Breast epithelium (tissue), 4 donors: ENCODE measurements around the gene ADAMTS3. TPM values are rescaled to one million over a fixed set of nuclear protein-coding genes. Genes with fewer than 3 reads are reported as not detected.

Experiments used
- DNase-seq, 2 donors: peaks; one replicate each; pipeline ENCODE4 v3.0.0-alpha.2; 2019; ENCODE audit warnings: low spot score in 2 of 2
- H3K27ac ChIP-seq, 2 donors: fragments of 200-600 bp; sonication (generic) in 1 of 2; one replicate each; pipeline ENCODE4 v1.5.1; 2016 to 2019; ENCODE audit warnings: mild to moderate bottlenecking in 1 of 2
- H3K27me3 ChIP-seq, 2 donors: fragments of 200-600 bp; sonication (generic) in 1 of 2; one replicate each; pipeline versions ENCODE4 v1.5.1 to v1.6.0; 2017 to 2019; ENCODE audit warnings: control low read depth in 1 of 2, mild to moderate bottlenecking in 1 of 2
- H3K36me3 ChIP-seq: fragments of 200-600 bp; one replicate; pipeline ENCODE4 v1.5.1; 2019
- H3K4me1 ChIP-seq, 2 donors: fragments of 200-600 bp; sonication (generic); one replicate each; pipeline ENCODE4 v1.5.1; 2016 to 2019; ENCODE audit warnings: control low read depth in 1 of 2
- H3K4me3 ChIP-seq, 3 donors: fragments of 200-600 bp; sonication (generic); 1 replicate in 2 of 3; 2 replicates in 1 of 3; pipeline ENCODE4 v1.5.1; 2016 to 2019; ENCODE audit warnings: mild to moderate bottlenecking in 3 of 3, moderate library complexity in 2 of 3
- H3K9me3 ChIP-seq, 2 donors: fragments of 200-600 bp; sonication (generic) in 1 of 2; one replicate each; pipeline ENCODE4 v1.5.1; 2016 to 2019; ENCODE audit warnings: control low read depth in 1 of 2
- CTCF ChIP-seq, 3 donors: fragments of 450-650 bp; IDR thresholded peaks; one replicate each; pipeline ENCODE4 v1.5.1; 2016 to 2017; ENCODE audit warnings: antibody characterized with exemption in 3 of 3, mild to moderate bottlenecking in 3 of 3, moderate library complexity in 3 of 3
- POLR2A ChIP-seq: fragments of 450-650 bp; IDR thresholded peaks from one replicate; pipeline ENCODE4 v1.6.1; 2016; ENCODE audit warnings: antibody characterized with exemption, mild to moderate bottlenecking, moderate library complexity
- POLR2AphosphoS5 ChIP-seq, 3 donors: sonication (generic); formaldehyde crosslinking; IDR thresholded peaks; one replicate each; pipeline ENCODE4 v1.6.1; 2017; ENCODE audit warnings: antibody characterized with exemption in 3 of 3
- intact Hi-C: fragments of 100-400 bp; cut with DNase I; formaldehyde crosslinking; loops from one replicate; pipeline ENCODE4 v1.15.1; 2023; ENCODE audit warnings: low total_unique reads
- total RNA-seq, 3 donors: library from RNA; depleted of rRNA; stranded (reverse); fragments of >200 nt; gene quantifications; one replicate each; pipeline ENCODE4 v1.1.0, GENCODE V29; 2016

The ADAMTS3 gene
- total RNA-seq, 3 donors from 2014 or later = 1.9 to 5.6 (median 2.9) TPM

- intact Hi-C loops = loop anchor here (10.0 kb wide), 1 partner anchor 1111 kb away; no protein-coding TSS in a partner anchor
Measured at GRCh38 chr4:72394012-72394663, 174.9 kb downstream of the ADAMTS3 start.

GRCh38 chr4:72391281-72391680 is 177.7 kb downstream of the ADAMTS3 start:
- no peaks in the 10 kb centered on the region for H3K27me3 ChIP-seq
- no peaks in the 10 kb centered on the region for H3K36me3 ChIP-seq
- H3K4me3 ChIP-seq = no peak overlapping the region
- DNase-seq = no peak
- no peak overlapping the region for H3K27ac ChIP-seq
- intact Hi-C loops = loop anchor here (10.0 kb wide), 1 partner anchor 1114 kb away; no protein-coding TSS in a partner anchor
- H3K9me3 ChIP-seq = no peaks in the 10 kb centered on the region
- TF ChIP-seq POLR2A (no peak), POLR2AphosphoS5 (IDR thresholded peaks at IDR 0.05) (no peak), CTCF (IDR thresholded peaks at IDR 0.05) (no peak)
- H3K4me1 ChIP-seq = no peaks in the 10 kb centered on the region

More at GRCh38 chr4:72394012-72394663, 174.9 kb downstream of the ADAMTS3 start:
- no peak overlapping the region for H3K27ac ChIP-seq
- no peaks in the 10 kb centered on the region for H3K4me1 ChIP-seq
- no peak for DNase-seq
- no peak for TF ChIP-seq CTCF (IDR thresholded peaks at IDR 0.05)
- TF ChIP-seq POLR2A = no peak
- TF ChIP-seq POLR2AphosphoS5 (IDR thresholded peaks at IDR 0.05) = no peak
- no peaks in the 10 kb centered on the region for H3K27me3 ChIP-seq
- H3K4me3 ChIP-seq = no peak overlapping the region
- H3K9me3 ChIP-seq = no peaks in the 10 kb centered on the region
- no peaks in the 10 kb centered on the region for H3K36me3 ChIP-seq

GRCh38 chr4:72390409-72390808 is 178.6 kb downstream of the ADAMTS3 start:
- H3K36me3 ChIP-seq = no peaks in the 10 kb centered on the region
- no peaks in the 10 kb centered on the region for H3K27me3 ChIP-seq
- DNase-seq = no peak
- H3K4me3 ChIP-seq = no peak overlapping the region
- H3K27ac ChIP-seq = no peak overlapping the region
- H3K4me1 ChIP-seq = no peaks in the 10 kb centered on the region
- intact Hi-C loops = loop anchor here (10.0 kb wide), 1 partner anchor 1114 kb away; no protein-coding TSS in a partner anchor
- no peak for TF ChIP-seq POLR2AphosphoS5 (IDR thresholded peaks at IDR 0.05)
- TF ChIP-seq CTCF (IDR thresholded peaks at IDR 0.05) = no peak
- no peak for TF ChIP-seq POLR2A
- H3K9me3 ChIP-seq = no peaks in the 10 kb centered on the region

- H3K9me3 ChIP-seq = no peaks in the 10 kb centered on the region
- H3K4me3 ChIP-seq = no peak overlapping the region
- no peaks in the 10 kb centered on the region for H3K36me3 ChIP-seq
- intact Hi-C loops = no loop called here
- no peak for DNase-seq
- no peaks in the 10 kb centered on the region for H3K27me3 ChIP-seq
- no peak overlapping the region for H3K27ac ChIP-seq
- TF ChIP-seq CTCF (IDR thresholded peaks at IDR 0.05) = no peak
- no peak for TF ChIP-seq POLR2A
- no peaks in the 10 kb centered on the region for H3K4me1 ChIP-seq
Measured at GRCh38 chr4:72388521-72388920, 180.5 kb downstream of the ADAMTS3 start.

GRCh38 chr4:72387959-72388358 is 181.1 kb downstream of the ADAMTS3 start:
- H3K4me1 ChIP-seq = no peaks in the 10 kb centered on the region
- H3K27ac ChIP-seq = no peak overlapping the region
- no peaks in the 10 kb centered on the region for H3K27me3 ChIP-seq
- intact Hi-C loops = no loop called here
- no peak for DNase-seq
- TF ChIP-seq POLR2AphosphoS5 (IDR thresholded peaks at IDR 0.05) = no peak
- no peak for TF ChIP-seq POLR2A
- H3K36me3 ChIP-seq = no peaks in the 10 kb centered on the region
- H3K9me3 ChIP-seq = no peaks in the 10 kb centered on the region
- no peak overlapping the region for H3K4me3 ChIP-seq
